HG02943 (cell line): ENCODE results near the gene CDC42.
"Not testable (repeated sequence)": the region's sequence is repeated elsewhere in the genome, so short reads cannot be mapped to it uniquely, and the experiment has no call there.

ENCODE experiments used
- ATAC-seq: cut with Tn5 transposase; IDR thresholded peaks from one replicate; pipeline ENCODE4 v1.9.1; 2021; ENCODE audit warnings: mild to moderate bottlenecking, low read depth, moderate library complexity; ENCODE audit not compliant: unreplicated experiment

The CDC42 gene

GRCh38 chr1:22064751-22065402, 12.4 kb downstream of the CDC42 start:
- ATAC-seq: no peak

DNA sequence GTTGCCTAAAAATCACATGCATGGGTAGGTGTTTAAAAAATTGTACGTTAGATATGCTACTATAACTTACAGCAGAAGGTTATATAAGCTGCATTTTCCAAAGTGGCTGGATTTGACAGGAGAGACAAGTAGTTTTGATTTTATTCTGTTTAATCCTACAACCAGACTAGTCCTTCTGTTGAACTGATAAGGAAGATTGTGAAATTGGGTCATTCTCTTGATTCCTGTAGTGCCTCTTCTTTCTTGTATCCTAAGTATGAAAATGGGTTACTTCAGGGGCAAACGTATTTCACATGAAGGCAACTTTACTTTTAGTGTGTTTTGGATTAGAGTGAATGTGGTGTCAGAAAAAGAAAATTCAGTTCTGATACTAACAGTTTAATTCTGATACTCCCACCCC, 19.0 kb downstream of the CDC42 start:
- no peak for ATAC-seq

- no peak for ATAC-seq
Observed at GRCh38 chr1:22074803-22075202, 22.3 kb downstream of the CDC42 start.

DNA sequence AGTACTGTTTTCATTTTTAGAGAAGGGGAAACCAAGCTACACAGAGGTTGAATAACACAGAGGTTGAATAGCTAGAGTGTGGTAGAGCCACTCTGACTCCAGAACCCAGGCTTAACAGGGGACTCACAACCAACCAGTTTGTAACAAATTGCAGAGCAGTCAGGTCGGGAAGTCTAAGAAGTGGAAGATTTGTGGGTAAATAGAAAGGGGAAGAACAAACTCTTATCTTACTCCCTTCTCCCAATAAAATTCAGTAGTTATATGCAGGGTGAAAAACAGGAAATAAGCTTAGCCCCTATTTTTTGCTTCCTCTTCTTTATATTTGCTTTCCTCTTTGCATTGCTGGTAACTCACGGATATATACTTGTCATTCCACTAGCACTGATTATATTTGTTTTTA, 23.2 kb downstream of the CDC42 start:
- no peak for ATAC-seq

DNA sequence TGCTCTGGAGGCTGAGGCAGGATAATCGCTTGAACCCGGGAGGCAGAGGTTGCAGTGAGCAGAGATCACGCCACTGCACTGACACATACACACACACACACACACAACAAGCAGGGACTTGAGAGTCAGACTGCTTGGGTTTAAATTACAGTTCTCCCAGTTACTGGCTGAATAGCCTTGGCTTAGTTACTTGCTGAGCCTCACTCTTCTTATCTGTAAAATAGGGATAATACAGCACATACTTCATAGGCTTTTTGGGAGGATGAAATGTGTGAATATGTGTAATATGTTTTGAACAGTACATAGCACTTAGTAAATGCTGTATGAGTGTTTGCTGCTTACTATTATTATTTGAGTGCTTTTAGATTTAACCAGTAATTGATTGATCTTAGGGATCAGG, 23.8 kb downstream of the CDC42 start:
- no peak for ATAC-seq

DNA sequence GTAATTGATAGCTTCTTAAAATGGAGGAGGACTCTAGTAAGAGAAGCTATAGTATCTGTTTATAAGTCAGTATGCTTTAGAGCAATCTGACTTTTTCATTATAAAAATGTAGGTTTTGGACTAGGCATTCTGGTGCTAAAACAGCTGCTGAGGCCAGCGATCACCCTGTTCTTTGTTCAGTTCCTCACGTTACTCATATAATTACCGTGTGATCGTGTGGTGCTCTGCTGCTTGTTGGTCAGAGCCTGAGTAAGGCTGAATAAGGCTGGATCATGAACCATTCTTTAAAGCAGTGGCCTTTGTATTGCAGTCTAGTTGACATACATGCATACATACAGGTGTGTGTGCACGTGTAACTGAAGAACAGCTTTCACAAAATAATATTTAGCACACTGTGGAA, 25.2 kb downstream of the CDC42 start:
- no peak for ATAC-seq

- ATAC-seq: no peak
Observed at GRCh38 chr1:22078133-22078532, 25.6 kb downstream of the CDC42 start.

- ATAC-seq: no peak
Observed at GRCh38 chr1:22080191-22080590, 27.7 kb downstream of the CDC42 start.

DNA sequence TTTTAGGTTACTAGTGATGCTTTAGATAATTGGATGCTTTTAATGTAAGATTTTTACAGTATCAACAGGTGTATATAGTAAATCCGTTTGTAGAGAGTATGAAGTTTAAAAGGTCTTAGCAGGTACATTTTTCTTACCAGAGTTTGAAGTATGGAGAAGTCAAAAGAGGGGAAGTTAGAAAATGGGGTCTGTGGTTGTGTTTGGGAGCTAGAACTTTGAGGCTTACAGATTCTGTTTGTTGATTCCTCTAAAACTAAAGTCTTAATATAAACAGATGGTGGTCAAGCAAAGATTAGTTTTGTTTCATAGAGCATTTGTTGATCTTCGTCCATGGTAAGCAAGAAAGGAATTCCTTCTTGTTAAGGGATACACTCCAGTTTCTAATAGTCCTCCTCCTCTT, 35.8 kb downstream of the CDC42 start:
- ATAC-seq: no peak

DNA sequence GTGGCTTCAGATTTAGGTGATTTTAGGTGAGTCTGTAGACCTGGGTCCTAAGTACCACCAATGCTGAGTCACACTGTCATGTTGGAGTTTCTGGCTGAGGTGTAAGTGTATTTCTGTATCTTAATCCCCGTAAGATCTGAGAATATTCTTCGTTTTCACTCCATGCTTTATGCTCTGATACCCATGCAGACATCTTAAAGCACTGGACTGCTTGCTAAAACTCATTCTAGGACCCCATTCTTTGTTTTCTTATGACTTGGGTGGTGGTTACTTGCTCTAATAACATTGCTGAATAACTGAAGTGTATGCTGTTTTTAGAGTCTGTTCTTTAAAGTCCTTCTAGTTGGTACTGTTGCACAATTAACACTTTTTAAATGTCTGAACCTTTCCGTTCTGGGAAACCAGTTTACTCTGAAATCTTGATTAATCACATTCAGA, 36.6 kb downstream of the CDC42 start:
- no peak for ATAC-seq

DNA sequence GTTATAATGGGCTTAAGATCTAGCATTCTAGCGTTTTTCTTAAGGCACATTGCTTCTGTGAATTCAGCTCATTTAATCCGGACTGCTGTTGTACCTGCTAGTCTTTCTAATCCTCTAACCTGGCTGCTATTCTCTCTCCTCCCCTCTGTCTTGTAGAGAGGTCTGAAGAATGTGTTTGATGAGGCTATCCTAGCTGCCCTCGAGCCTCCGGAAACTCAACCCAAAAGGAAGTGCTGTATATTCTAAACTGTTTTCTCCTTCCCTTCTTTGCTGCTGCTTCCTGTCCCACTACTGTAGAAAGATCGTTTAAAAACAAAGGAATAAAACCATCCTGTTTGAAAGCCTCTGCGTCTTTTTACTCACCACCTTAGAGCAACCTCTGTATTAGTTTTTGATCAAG, 37.3 kb downstream of the CDC42 start:
- ATAC-seq: no peak

DNA sequence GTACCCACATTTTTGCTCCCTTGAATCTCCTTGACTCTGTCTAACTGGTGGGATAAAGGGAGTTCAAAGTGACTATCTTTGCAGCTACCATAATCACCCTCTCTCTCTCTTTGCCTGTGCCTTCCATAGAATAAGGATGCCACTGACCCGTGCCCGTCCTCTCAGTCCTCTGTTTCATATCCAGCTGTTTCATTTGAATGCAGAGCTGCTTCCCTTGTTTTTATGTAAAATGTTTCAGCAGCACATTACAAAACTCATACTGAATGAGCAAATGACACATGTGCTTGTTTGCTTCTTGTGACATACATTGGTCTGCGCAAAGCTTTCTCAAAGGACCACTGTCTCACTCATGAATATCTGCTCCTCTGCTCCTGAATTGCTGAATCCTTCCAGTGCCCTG, 38.4 kb downstream of the CDC42 start:
- ATAC-seq: no peak

- ATAC-seq: not testable (repeated sequence)
Observed at GRCh38 chr1:22092026-22092768, 39.7 kb downstream of the CDC42 start.

GRCh38 chr1:22093513-22093912, 41.0 kb downstream of the CDC42 start:
- no peak for ATAC-seq

GRCh38 chr1:22096036-22096435, 43.5 kb downstream of the CDC42 start:
- ATAC-seq: no peak

- no peak for ATAC-seq
Observed at GRCh38 chr1:22096463-22096862, 44.0 kb downstream of the CDC42 start.

DNA sequence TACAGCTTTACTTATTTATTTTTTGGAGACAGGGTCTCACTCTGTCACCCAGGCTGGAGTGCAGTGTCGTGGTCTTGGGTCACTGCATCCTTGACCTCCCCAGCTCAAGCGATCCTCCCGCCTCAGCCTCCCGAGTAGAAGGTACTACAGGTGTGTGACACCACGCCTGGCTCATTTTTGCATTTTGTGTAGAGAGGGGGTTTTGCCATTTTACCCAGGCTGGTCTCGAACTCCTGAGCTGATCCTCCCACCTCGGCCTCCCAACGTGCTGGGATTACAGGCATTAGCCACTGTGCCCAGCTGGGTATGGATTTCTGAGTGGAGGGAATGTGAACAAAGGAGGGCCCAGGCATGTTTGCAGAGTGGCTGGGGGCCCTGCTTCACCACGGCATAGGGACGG, 46.2 kb downstream of the CDC42 start:
- ATAC-seq: no peak

DNA sequence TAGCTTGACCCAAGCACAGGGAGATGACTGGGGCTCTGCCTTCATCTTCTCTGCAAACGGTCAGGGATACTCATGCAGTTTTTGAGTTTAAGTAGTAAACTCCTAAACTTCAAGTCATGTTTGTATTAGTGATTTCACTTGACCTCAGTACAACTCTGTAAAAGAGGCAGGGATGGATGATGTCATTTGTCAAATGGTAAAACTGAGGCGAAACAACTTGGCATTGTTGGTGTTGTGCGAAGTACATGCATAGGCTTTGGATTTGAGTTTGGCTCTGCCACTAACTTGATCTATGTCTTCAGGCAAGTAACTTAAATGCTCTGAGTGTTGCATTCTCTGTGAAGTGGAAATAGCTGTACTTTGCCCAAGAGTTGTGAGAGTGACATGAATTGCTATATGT, 47.7 kb downstream of the CDC42 start:
- ATAC-seq: no peak

DNA sequence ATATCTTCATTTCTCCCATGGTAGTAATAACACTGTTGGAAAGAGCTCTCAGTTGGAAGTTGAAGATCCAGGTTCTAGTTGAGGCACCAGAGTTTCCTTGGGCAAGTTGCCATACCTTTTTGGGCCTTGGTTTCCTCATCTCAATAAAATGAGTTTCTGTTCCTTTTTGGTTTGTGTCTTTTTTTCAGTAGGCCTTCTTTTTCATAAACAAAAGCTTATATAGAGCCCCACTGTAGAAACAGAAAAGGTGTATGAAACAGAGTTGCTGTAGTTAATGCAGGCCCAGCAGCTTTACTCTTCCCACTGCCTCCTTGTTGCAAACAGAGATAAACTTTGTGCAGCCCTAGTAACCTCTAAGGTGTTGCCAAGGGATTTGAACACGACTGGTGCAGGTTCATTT, 48.7 kb downstream of the CDC42 start:
- no peak for ATAC-seq

GRCh38 chr1:22101995-22102394, 49.5 kb downstream of the CDC42 start:
- ATAC-seq: no peak

DNA sequence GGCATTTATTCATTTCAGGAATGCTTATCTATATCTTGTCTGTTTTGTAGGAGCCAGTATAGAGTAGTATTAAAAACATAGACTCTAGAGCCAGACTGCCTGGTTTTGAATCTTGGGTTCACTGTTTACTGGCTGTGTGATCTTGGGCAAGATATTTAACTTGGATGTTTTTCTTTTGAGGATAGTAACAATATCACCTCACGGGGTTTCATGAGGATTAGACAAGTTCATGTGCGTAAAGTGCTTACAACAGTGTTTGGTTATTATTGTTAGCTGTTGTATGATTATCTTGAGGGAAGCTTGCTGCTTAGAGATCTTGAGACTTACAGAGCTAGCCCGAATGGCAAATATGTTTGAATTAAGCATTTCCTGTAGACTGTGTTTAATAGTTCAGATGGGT, 50.2 kb downstream of the CDC42 start:
- no peak for ATAC-seq

- ATAC-seq: no peak
Observed at GRCh38 chr1:22104094-22104493, 51.6 kb downstream of the CDC42 start.
